Activated T-cell treated with anti-CD3 and anti-CD28 coated beads for 24 hours (primary cell): ENCODE results near the gene RPS2.
"Not testable (repeated sequence)": the region's sequence is repeated elsewhere in the genome, so short reads cannot be mapped to it uniquely, and the experiment has no call there.

Experiments
- DNase-seq: peaks from one replicate; pipeline ENCODE4 v3.0.0-alpha.2; 2020; ENCODE audit warnings: low read depth

Gene RPS2

DNA sequence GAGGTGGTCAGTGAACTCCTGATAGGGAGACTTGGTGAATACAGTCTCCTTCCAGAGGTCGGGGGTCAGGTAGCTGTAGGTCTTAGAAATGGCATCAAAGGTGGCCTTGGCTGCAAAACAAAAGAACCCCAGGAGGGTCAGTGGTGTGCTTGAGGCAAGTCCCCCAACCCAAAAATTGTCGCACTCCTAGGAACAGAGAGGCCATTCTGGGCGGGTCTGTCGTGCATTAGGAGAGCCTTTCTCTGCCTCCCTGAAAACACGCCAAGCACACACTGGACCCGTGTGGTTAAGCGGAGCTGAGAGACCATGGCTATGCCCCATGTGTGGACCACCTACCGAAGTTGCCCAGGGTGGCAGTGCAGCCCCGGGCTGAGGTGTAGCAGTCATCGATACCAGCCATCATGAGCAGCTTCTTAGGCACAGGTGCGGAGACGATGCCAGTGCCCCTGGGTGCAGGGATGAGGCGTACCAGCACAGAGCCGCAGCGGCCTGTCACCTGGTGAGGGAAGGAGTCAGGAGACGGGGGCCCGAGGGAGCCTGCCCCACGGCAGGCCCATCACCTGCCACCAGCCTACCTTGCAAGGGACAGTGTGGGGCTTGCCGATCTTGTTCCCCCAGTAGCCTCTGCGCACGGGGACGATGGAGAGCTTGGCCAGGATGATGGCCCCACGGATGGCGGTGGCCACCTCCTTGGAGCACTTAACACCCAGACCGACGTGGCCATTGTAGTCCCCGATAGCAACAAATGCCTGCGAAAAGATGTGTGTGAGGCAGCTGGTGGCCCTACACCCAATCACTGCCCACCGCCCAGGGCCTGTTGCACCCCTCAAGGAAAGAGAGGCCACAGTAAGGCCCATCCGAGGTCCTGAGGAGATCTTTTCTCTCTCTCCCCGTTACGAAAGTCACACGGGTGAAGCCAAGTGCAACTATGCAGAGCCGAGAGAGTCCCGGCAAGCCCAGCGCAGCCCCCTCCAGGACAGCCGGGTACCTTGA, 2.2 kb downstream of the RPS2 start:
- not testable (repeated sequence) for DNase-seq

DNA sequence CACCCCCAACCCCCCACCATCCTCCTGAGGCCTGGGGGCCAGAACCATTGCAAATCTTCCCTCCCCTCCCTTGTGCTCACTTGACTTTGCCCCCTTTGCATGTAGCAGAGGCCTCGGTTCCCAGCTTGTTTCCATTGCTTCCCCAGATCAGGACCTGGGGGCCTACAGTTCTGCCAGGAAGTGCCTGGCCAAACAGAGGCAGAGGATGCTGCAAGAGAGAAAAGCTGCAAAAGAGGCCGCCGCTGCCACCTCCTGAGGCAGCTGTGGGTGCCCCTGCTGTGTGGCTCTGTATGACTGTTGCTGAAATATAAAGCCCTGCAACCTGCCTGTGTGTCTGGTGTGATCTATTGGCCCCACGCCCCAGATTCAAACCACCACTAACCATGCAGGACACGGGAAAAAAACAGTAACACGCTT, 3.0 kb downstream of the RPS2 start:
- no peak for DNase-seq

DNA sequence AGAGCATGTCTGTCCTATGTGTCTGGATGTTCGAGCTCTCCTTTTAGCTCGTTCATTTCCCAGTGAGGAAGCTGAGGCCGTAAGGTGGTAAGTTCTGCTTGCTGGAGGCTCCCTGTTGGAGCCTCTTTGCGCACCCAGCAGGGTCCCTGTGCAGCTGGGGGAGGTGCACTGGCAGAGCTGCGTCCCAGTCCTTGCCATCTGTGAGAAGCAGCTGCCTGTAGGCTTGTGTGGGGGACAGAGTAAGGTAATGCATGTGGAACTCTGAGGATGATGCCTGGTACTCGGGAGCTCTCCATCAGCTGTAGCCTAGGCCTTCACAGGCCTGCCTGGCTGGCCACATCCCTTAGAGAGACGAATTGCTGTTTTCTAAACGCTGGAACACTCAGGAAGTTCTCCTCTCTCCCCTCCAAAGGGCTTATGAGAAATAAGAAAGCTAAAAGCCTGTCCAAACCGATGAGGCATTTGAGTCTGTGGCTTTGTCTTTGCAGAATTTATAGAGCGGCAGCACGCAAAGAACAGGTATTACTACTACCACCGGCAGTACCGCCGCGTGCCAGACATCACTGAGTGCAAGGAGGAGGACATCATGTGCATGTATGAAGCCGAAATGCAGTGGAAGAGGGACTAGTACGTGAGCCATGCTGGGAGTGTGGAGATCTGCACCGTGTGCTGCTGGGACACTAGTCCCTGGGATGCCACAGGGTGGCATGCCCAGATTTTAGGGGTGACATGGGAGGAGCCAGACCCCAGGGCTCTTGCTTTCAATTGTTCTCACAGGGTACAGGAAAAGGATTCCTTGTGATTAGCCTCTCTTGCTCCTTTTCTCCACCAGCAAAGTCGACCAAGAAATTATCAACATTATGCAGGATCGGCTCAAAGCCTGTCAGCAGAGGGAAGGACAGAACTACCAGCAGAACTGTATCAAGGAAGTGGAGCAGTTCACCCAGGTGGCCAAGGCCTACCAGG, 3.7 kb downstream of the RPS2 start:
- peak; percentile 49 for DNase-seq

DNA sequence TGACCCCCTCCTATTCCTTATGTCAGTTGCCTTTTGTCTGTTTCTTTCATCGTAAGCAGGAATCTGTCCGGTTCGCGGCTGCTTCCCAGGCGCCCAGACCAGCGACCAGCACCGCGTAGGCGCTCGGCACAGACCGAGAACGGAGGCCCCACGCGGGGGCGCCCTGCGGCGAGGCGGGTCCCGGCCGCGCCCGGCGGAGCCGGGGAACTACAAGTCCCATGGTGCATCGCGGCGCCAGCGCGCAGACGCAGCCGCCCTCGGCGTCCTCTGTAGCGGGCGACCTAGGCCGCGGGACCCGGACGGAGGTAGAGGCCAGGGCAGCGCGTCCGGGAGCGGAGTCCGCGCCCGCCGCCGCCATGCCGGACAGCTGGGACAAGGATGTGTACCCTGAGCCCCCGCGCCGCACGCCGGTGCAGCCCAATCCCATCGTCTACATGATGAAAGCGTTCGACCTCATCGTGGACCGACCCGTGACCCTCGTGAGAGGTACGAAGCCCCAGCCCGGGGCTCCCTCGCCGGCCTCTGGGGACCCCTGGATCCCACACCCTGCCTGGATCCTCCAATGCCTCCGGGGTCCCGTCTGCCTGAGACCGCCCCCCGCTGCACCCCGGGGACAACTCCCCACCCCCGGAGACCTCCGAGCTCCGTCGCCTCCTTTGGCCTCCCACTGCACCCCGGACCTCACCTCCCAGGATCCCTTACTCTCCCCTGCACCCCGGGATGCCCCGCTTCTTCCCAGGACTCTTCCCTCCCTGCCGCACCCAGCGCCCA, 5.2 kb downstream of the RPS2 start, which contains the start of gene NDUFB10:
TSS of gene NDUFB10 (plus strand) at position 270 of the 771 bp plus-strand sequence. CDS start at position 357, 87 bp downstream.
- peak; percentile 90 for DNase-seq

DNA sequence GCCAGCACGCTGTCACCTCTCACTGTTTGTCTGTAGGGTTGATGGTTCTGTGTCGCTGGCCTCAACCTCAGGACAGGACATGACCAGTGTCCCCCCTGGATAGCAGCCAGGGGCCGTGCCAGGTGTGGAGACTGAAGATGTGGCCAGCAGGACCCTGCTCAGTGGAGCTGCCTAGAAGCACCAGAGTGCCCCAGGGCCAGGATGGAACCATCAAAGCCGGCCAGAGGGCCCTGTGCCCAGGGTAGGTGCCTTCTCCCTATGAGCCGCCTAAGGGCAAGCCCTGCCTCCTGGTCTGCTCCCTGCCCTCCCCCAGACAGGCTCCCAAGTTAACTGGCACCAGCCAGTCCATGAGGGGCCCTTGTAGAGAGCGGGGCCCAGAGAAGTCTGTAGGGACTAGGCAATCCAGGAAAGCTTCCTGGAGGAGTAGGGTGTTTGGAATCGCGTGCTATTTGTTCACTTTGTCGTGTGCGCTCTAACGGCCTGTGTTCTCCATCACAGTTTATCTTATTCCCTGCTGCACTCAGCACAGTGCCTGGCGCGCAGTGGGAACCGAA, 5.8 kb downstream of the RPS2 start:
- no peak for DNase-seq

DNA sequence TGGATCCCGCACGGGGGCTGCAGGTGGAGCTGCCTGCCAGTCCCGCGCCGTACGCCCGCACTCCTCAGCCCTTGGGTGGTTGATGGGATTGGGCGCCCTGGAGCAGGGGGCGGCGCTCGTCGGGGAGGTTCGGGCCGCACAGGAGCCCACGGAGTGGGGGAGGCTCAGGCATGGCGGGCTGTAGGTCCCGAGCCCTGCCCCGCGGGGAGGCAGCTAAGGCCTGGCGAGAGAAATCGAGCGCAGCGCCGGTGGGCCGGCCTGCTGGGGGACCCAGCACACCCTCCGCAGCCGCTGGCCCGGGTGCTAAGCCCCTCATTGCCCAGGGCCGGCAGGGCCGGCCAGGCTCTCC, 6.5 kb downstream of the RPS2 start:
- not testable (repeated sequence) for DNase-seq

DNA sequence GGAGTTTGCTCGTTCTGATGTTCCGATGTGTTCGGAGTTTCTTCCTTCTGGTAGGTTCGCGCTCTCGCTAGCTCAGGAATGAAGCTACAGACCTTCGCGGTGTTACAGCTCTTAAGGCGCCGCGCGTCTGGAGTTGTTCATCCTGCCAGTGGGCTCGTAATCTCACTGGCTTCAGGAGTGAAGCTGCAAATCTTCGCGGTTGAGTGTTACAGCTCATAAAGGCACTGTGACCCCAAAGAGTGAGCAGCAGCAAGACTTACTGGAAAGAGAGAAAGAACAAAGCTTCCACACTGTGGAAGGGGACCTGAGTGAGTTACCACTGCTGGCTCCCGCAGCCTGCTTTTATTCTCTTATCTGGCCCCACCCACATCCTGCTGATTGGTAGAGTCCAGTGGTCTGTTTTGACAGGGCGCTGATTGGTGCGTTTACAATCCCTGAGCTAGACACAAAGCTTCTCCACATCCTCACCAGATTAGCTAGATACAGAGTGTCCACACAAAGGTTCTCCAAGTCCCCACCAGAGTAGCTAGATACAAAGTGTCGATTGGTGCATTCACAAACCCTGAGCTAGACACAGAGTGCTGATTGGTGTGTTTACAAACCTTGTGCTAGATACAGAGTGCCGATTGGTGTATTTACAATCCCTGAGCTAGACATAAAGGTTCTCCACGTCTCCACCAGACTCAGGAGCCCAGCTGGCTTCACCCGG, 7.0 kb downstream of the RPS2 start:
- DNase-seq = not testable (repeated sequence)

DNA sequence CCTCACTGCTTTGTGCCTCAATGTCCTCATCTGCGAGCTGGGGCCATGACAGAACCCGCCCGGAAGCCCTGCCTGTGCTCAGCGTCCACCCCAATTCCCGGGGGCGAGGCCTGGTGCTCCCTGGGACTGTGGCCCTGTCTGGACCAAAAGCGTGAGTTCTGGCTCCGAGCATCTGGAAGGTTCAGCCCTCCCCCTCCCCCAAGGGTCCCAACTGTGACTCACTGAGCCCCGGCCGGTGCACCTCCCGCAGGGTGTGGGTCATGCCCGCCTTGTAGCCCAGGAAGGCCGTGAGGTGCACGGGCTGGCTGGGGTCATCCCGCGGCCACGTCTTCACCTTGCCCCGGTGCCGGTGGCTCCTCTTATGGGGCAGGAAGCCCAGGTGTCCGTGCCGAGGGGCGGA, 10.9 kb downstream of the RPS2 start:
- no peak for DNase-seq

DNA sequence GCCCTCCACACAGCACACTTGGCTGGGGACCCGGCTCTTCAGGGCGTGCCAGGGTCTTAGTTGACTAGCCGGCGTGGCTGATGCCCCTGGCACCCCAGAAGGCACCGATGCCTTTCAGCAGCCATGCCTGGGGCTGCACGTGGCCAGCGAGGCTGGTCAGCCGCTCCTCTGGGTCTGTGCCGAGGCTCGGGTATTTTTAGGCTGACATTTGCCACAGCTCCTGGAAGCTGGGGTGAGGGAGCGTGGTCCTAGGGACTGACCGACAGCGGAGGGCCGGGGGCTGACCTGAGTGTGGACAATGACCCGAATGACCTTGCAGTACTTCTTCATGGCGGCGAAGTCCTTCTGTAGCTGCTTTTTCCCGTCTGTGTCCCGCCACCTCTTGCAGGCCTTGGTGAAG, 14.1 kb downstream of the RPS2 start:
- no peak for DNase-seq

DNA sequence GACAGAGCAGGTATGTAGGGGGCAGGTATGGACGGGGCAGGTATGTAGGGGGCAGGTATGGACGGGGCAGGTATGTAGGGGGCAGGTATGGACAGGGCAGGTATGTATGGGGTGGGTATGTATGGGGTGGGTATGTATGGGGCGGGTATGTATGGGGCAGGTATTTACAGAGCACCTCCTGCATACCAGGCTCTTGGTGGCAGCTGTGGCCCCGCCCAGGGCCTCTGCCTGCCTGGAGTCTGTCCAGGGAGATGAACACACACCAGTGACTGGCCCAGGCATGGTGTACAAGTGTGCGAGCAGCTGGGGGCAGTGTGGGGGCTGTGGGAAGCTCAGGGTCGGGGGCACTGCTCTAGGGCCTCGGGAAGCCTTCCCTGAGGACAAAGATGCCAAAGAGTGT, 14.6 kb downstream of the RPS2 start:
- no peak for DNase-seq

DNA sequence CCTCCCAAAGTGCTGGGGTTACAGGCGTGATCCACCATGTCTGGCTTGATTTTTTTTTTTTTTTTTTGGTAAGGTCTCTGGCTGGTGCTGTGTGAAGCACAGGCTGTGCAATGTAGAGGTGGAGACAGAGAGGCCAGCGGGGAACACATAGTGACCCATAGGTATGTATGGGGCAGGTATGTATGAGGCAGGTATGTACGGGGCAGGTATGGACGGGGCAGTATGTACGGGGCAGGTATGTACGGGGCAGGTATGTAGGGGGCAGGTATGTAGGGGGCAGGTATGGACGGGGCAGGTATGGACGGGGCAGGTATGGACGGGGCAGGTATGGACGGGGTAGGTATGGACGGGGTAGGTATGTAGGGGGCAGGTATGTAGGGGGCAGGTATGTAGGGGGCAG, 15.1 kb downstream of the RPS2 start:
- DNase-seq = no peak

DNA sequence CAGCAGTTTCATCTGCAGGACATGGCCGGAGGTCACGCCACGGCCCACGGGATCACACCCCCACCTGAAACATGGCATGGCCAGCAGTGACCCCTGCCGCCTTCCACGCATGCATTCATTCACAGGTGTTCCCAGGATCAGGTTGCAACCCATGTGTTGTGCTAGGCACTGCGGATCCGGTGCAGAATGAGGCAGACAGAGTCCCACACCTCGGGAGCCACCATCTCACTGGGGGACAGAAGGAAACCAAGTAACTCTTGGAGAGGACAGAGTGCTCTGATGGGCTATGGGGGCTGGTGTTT, 17.3 kb downstream of the RPS2 start:
- no peak for DNase-seq

DNA sequence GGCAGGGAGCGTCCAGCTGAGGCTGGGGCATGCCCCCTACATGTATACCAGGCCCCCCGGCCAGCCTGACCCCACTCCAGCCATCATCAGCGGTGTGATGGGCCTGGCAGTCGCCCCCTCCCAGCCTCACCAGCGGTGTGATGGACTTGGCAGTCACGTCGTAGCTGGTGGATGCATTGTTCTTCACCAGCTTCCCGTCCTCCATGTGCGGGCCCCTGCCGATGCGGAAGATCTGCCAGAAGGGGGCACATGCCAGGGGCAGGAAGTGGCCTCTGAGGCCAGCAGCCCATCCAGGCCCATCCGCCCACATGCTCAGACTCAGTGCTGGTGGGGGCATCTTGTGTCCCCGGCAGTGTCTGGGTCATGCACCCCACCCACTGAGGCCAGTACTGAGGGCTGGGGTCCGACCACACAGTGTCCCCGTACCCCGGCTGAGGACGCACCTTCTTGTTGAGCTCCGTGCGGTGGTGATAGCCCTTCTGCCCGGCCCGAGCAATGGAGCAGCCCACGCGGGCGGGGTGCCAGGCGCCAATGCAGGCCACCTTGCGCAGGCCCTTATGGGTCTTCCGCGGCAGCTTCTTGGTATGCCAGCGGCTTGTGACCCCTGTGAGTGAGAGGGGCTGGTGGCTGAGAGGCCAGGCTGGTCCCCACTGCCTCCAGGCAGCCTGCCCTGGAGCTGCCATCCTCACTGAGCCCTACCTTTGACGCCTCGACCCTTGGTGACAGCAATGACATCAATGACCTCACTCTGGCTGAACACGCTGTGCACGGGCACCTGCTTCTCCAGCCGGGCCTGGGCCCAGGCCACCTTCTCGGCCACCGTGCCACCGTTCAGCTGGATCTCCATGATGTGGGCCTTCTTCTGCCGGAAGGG, 17.9 kb downstream of the RPS2 start:
- DNase-seq = no peak

DNA sequence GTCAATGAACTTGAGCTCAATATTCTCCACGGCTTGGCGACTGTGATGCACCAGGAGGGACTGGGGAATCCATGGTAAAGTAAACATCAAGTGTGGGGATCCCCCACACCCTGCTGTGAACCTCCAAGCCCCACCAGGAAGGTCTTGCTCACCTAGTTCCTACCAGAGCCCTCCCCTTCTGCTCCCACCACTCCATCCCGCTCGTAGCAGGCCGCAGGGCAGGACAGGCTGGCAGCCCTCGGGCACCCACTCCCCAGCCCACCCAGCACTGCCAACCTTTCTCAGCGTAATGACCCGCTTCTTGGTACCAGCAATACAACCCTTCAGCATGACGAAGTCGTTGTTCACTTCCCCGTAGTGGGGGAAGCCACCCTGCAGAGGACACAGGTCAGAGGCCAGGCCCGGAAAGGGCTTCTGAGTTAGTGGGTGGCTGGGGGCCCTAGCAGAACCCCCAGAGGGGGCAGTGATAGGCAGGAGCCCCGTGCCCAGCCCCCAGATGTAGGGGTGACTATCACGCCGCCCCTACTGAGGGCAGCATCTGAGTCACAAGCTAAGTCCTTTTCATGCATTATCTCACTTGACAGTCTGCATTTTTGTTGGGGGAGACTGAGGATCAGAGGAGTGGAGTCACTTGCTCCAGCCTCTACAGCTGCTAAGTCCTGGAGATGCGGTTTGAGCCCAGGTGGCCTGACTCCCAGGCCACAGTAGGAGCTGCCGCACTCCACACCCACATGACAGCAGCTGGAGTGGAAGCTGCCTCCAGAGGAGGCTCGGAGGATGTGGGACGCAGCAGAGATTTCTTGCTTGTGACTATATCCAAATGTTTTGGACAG, 18.9 kb downstream of the RPS2 start:
- no peak for DNase-seq

DNA sequence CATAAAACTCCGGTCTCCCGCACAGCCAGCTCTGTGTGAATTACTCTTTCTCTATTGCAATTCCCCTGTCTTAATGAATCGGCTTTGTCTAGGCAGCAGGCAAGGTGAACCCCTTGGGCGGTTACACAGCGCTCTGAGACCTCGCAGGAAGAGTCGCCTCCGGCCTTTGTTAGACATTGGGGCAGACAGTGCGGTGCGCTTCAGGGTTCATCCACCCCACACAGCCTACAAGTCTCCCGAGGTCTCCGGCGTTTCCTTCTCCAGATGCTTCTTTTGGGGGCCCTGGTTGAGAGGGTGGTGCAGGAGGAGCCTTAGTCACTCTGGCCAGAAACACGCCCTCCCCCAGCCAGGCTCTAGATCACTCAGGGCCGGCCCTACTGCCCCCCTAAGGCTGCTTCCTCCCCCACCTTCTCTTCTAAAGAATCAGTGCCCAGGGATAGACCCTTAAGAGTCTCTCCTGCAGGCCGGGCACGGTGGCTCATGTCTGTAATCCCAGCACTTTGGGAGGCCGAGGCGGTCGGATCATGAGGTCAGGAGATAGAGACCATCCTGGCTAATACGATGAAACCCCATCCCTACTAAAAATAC, 19.9 kb downstream of the RPS2 start:
- no peak for DNase-seq

DNA sequence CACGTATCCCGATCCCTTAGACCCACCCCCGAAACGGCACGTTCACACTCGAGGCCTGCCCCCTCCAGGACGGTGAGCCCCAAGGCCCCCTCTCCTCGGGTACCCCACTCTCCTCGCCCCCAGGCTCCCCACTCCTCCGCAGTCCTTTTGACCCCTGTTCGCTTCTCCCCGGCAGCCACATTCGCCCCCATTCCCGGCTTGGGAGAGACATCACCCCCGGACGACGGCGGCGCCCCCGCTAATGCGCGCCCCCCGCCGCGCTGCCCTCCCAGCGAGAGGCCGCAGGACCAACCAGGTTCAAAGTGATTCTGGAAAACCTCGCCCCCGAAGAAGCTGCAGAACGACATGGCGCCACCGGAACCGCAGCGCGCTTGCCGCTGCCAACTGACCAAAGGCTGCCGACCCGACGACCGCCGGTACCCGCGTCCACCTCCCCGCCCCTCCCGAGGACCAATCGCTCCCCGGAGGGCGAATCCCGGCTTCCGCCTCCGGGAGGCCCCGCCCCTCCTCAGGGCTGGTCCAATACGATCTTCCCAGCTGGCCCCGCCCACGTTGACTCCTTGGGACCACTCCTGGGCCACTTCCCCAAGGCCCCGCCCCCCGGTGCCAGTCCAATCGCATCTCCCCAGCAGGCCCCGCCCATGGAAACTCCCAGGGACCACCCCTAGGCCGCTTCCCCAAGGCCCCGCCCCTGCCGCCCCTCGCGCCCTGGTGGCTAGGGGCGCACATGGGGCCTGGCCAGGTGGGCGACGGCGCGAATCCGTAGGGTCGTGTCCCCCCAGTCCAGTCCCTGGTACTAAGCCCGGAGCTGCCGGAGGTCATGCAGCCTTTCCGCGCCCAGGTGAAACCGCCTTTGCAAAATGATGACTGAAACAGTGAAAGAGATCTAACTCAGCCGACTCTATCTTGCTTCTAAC, 21.6 kb downstream of the RPS2 start, which contains the start of gene MSRB1:
TSS of gene MSRB1 (minus strand) at position 390 of the 917 bp plus-strand sequence. CDS start at position 347, 43 bp downstream.
- DNase-seq = peak; percentile 98

DNA sequence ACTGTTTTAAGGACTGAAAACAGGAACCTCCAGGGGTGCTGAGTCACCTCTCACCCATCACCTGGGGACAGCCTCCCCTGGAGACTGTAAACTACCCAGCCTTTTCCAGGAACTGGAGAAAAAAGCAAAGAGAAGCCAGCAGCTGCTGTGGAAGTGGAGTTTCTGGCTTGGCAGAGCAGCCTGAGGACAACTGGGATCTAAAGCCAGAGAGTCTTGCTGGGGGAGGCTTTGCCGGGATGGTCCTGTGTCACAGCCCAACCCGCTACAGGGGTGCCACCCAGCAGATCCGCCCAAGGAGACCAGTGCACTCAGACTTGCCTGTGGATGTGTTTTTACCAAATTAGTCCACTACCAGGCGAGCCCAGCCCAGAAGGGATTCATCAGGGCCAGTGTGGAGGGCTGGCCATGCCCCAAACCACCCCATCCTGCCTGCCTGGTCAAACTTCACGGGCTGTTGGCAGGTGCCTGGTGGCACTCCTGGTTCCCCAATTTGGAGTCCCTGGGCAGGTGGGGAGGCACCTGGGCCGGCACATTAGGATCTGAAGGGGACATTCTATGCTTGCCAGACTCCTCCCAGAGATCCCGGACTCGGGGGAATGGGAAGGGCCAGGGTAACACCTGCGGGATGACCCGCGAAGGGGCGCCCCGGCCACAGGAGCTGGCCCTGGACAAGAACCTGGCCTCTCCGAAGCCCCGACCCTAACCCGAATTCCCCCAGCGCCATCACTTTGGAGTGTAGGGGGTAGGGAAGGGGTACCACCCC, 22.4 kb downstream of the RPS2 start:
- DNase-seq = no peak
